GM12801 (cell line): ENCODE data around the gene TMPRSS12.

ENCODE experiments used
- TF ChIP-seq, protein P1 (sequence below): IDR thresholded peaks from one replicate; pipeline ENCODE4 v1.5.1; 2011; ENCODE audit warnings: control low read depth; ENCODE audit not compliant: insufficient read length; ENCODE audit errors: extremely low read depth

Gene TMPRSS12

DNA sequence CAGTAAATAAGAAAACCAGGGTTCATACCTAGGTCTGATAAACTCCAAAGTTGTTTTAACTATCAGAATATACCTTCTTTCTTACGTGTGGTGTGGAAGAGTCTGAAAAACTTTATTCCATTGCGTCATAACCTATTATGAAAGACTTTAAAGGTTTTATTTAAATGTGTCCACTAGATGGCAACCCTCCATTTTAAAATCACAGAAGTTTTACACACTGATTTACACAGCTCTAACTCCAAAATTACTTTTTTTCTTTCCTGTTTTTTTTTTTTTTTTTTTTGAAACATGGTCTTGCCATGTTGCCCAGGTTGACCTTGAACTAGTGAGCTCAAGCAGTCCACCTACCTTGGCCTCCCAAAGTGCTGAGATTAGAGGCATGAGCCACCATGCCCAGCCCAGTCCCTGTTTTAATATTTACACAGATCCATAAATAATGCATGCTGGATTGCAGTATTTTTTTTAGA, 17.3 kb upstream of the TMPRSS12 start:
- TF ChIP-seq, protein P1, sequence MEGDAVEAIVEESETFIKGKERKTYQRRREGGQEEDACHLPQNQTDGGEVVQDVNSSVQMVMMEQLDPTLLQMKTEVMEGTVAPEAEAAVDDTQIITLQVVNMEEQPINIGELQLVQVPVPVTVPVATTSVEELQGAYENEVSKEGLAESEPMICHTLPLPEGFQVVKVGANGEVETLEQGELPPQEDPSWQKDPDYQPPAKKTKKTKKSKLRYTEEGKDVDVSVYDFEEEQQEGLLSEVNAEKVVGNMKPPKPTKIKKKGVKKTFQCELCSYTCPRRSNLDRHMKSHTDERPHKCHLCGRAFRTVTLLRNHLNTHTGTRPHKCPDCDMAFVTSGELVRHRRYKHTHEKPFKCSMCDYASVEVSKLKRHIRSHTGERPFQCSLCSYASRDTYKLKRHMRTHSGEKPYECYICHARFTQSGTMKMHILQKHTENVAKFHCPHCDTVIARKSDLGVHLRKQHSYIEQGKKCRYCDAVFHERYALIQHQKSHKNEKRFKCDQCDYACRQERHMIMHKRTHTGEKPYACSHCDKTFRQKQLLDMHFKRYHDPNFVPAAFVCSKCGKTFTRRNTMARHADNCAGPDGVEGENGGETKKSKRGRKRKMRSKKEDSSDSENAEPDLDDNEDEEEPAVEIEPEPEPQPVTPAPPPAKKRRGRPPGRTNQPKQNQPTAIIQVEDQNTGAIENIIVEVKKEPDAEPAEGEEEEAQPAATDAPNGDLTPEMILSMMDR, result no peak

DNA sequence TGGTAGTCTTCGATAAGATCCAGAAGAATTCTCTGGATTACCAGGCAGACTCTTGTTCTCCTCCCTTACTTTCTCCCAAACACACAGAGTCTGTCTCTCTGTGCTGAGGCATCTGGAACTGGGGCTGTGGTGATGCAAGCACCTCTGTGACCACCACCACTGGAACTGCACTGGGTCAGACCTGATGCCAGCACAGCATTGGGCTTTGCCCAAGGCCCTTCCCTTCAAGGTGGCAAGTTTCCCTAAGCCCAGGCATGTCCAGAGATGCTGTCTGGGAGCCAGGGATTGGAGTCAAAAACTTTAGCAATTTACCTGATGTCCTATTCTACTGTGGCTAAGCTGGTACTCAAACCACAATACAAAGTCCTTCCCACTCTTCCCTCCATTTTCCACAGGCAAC, 14.6 kb upstream of the TMPRSS12 start:
- TF ChIP-seq, protein P1, result no peak

DNA sequence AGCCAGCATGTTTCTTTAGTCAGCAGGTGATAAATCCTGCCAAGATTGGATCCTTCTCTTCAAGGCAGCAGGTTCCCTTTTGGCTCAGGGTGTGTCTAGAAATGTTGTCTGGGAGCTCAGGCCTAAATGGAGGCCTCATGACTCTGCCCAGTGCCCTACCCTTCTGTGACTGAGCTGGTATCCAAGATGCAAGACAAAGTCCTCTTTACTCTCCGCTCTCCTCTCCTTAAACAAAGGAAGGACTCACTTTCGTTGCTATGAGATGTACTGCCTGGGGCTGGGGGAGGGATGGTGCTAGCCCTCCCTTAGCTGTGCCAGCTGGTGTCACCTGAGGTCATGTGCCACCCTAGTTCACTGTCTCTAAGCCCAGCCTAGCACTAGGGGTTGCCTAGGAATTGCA, 13.8 kb upstream of the TMPRSS12 start:
- TF ChIP-seq, protein P1, result no peak

DNA sequence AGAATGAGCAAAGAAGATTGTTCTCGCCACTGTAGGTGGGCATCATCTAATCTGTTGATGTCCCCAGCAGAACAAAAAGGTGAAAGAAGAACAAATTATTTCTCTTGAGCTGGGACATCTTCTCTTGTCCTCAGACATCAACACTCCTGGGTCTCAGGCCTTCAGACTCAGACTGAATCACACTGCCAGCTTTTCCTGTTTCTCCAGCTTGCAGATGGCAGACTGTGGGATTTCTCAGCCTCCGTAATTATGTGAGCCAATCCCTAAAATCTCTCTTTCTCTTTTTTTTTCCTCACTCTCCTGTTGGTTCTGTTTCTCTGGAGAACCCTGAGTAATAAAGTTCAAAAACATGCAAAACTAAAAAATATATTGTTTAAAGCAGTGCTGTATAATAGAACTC, 3.7 kb upstream of the TMPRSS12 start:
- TF ChIP-seq, protein P1, result no peak

DNA sequence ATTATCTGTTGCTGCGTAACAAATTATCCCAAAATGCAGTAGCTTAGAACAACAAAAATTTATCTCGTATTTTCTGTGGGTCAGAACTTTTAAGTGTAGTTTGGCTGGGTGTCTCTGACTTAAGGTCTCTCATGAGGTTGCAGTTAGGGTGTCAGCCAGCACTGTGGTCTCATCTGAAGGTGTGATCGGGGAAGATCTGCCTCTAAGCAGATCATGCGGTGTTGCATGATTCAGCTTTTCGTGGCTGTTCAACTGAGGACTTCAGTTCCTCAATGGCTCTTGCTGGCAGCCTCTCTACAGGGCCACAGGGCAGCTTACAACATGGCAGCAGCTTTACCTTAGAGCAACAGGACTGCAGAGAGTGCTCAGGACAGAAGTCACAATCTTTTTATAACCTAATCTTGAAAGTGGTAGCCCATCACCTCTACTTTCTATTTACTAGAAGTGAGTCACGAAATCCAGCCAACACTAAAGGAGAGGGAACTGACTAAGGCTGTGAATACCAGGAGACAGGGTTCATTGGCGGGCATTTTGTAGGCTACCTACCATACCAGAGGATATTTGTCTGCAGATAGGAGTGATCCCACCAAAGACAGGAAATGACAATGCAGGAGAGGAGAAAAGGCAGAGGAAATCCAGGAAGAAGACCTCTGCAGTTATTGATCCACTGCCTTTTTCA, 1.8 kb upstream of the TMPRSS12 start:
- TF ChIP-seq, protein P1, result no peak

DNA sequence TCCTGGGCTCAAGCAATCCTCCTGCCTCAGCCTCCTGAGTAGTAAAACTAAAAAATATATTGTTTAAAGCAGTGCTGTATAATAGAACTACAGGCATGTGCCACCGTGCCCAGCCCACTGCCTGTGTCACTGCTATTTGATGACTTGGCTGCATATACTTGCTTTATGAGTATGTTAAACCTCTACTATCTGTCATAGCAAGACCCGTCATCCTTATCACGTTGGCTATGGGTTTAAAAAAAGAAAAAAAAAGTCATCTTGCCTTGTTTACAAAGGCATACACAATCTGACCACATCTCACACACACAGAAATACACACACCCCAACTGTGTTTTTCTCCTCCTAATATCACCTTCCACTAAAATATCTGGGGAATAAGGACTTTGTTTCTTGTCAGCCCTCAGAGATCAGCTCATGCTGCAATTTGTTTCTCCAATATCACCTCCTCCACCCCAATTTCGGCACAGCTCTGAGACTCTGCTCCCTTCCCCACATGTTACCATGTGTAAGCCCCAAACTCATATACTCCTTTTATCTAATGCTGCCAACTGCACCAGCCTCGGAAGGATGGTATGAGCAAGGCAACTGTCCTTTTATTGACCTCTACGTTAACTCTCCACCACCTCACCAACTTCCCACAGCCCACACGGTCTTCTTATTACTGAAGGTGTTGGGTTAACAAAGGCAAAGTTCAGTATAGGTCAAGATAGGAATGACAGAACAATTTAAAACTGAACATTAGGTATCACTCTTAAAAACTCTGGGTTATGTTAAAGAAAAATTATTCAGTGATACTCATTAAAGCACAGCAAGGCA, 802 bp upstream of the TMPRSS12 start:
- TF ChIP-seq, protein P1, result no peak

DNA sequence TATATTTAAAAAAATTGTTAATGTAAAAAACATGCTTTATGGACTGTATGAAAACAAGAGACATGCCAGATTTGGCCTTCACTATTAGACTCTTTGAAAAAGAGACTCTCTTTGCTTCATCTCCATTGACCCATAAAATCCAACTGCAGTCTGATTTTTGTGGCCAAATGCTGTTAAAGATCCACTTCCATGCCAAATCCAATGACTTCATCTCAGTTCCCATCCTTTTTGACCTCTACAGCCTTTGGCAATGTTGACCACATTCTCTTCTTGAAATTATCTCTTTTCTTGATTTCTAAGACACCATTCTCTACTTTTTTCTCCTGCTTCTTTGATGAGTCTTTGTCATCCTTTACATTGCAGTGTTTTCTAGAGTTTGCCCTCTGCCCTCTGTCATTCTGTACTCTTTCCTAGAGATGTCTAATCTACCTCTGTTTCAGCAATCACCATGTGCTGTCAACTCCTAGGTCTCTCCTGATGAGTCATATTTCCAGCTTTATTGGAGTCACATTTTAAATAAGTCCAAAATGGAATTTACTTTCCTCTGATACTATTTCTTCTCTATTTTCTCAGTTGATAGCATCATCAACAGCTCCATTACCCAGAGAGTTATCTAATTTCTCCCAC, 2.4 kb downstream of the TMPRSS12 start:
- TF ChIP-seq, protein P1, result no peak
